AG10803 (cell line): ENCODE results near the gene EIF3L.

Experiments used
- DNase-seq: peaks from one replicate; pipeline ENCODE4 v3.0.0; 2010; ENCODE audit warnings: low read depth
- H3K4me3 ChIP-seq: 2 replicates; pipeline ENCODE4 v1.5.1; 2011; ENCODE audit warnings: mild to moderate bottlenecking, low read length, control low read depth
- CTCF ChIP-seq: conservative IDR thresholded peaks from 2 replicates; pipeline ENCODE4 v1.5.1; 2011; ENCODE audit warnings: mild to moderate bottlenecking, low read length, control low read depth, inconsistent platforms

EIF3L gene

GRCh38 chr22:37925330-37925729 lies 76.1 kb downstream of the EIF3L start:
- TF ChIP-seq CTCF, result no peak
- no peak overlapping the region for H3K4me3 ChIP-seq
- DNase-seq, result no peak

- no peak overlapping the region for H3K4me3 ChIP-seq
- no peak for TF ChIP-seq CTCF
- no peak for DNase-seq
These were observed 76.5 kb downstream of the EIF3L start for GRCh38 chr22:37925767-37926166.

- no peak for DNase-seq
- no peak overlapping the region for H3K4me3 ChIP-seq
- no peak for TF ChIP-seq CTCF
These were observed 77.1 kb downstream of the EIF3L start for GRCh38 chr22:37926358-37926757.

- H3K4me3 ChIP-seq, result no peak overlapping the region
- no peak for DNase-seq
- no peak for TF ChIP-seq CTCF
These were observed 77.8 kb downstream of the EIF3L start for GRCh38 chr22:37926771-37927636.

GRCh38 chr22:37927637-37927936 lies 78.4 kb downstream of the EIF3L start:
- H3K4me3 ChIP-seq, result no peak overlapping the region
- TF ChIP-seq CTCF, result no peak
- no peak for DNase-seq

- no peak for TF ChIP-seq CTCF
- no peak for DNase-seq
- no peak overlapping the region for H3K4me3 ChIP-seq
These were observed 80.2 kb downstream of the EIF3L start for GRCh38 chr22:37929390-37929789.

GRCh38 chr22:37930270-37930951 lies 81.2 kb downstream of the EIF3L start:
- H3K4me3 ChIP-seq, result no peak overlapping the region
- peak; percentile 37 for DNase-seq
- TF ChIP-seq CTCF, result peak; percentile 65
